HepG2 (cell line): Measurements from ENCODE around the gene TMEM134. TPM values are rescaled to one million over a fixed set of nuclear protein-coding genes. Genes with fewer than 3 reads are reported as not detected.

Experiments
- BHLHE40 ChIP-seq: IDR thresholded peaks from 2 replicates; pipeline ENCODE4 v1.6.1; 2011; ENCODE audit warnings: low read length, improper control_type of control experiment
- CEBPG ChIP-seq: IDR thresholded peaks from 2 replicates; pipeline ENCODE4 v1.6.1; 2016
- CREB1 ChIP-seq, 2 experiments: fragments of 450-650 bp in 1 of 2; IDR thresholded peaks; 2 replicates each; pipeline ENCODE4 v1.6.1; 2016 to 2017; ENCODE audit warnings: control low read depth in 1 of 2, mild to moderate bottlenecking in 1 of 2, missing compliant biosample characterization in 1 of 2, missing genetic modification characterization in 1 of 2
- FOSL2 ChIP-seq: sonication (generic); formaldehyde crosslinking; IDR thresholded peaks from 2 replicates; pipeline ENCODE4 v1.4.0; 2020; ENCODE audit warnings: missing genetic modification reagents
- GTF2F1 ChIP-seq: fragments of 150-350 bp; IDR thresholded peaks from 2 replicates; pipeline ENCODE4 v1.6.1; 2014; ENCODE audit warnings: low read length
- HOXD1 ChIP-seq: sonication (generic); formaldehyde crosslinking; IDR thresholded peaks from 2 replicates; pipeline ENCODE4 v1.5.0; 2020; ENCODE audit warnings: missing genetic modification reagents
- NFYC ChIP-seq: IDR thresholded peaks from 2 replicates; pipeline ENCODE4 v1.6.1; 2016; ENCODE audit warnings: missing genetic modification reagents, missing compliant biosample characterization
- RXRA ChIP-seq: sonication (generic); formaldehyde crosslinking; IDR thresholded peaks from 2 replicates; pipeline ENCODE4 v1.5.1; 2020; ENCODE audit warnings: missing genetic modification reagents
- SMAD1 ChIP-seq: sonication (generic); formaldehyde crosslinking; IDR thresholded peaks from 2 replicates; pipeline ENCODE4 v1.4.0; 2020; ENCODE audit warnings: missing genetic modification reagents, low read depth, mild to moderate bottlenecking, borderline replicate concordance
- SOX5 ChIP-seq: IDR thresholded peaks from 2 replicates; pipeline ENCODE4 v1.6.1; 2016; ENCODE audit warnings: borderline replicate concordance
- STAG1 ChIP-seq: sonication (generic); formaldehyde crosslinking; IDR thresholded peaks from 2 replicates; pipeline ENCODE4 v1.4.0; 2020; ENCODE audit warnings: missing genetic modification reagents
- ZNF432 ChIP-seq: sonication (generic); formaldehyde crosslinking; IDR thresholded peaks from 2 replicates; pipeline ENCODE4 v1.5.0; 2020; ENCODE audit warnings: missing genetic modification reagents, mild to moderate bottlenecking, borderline replicate concordance
- ZNF550 ChIP-seq: sonication (generic); formaldehyde crosslinking; IDR thresholded peaks from 2 replicates; pipeline ENCODE4 v1.4.0; 2020; ENCODE audit warnings: mild to moderate bottlenecking, missing genetic modification reagents, borderline replicate concordance
- ZNF607 ChIP-seq: sonication (generic); formaldehyde crosslinking; IDR thresholded peaks from 2 replicates; pipeline ENCODE4 v1.5.1; 2020; ENCODE audit warnings: missing genetic modification reagents, mild to moderate bottlenecking, borderline replicate concordance
- ZSCAN25 ChIP-seq: sonication (generic); formaldehyde crosslinking; IDR thresholded peaks from 2 replicates; pipeline ENCODE4 v1.8.0; 2022; ENCODE audit warnings: mild to moderate bottlenecking, missing genetic modification reagents
- ZSCAN31 ChIP-seq: sonication (generic); formaldehyde crosslinking; IDR thresholded peaks from 2 replicates; pipeline ENCODE4 v1.5.0; 2020; ENCODE audit warnings: low read depth, mild to moderate bottlenecking, missing genetic modification reagents
- ZZZ3 ChIP-seq: sonication (generic); formaldehyde crosslinking; IDR thresholded peaks from 2 replicates; pipeline ENCODE4 v1.4.0; 2020; ENCODE audit warnings: missing genetic modification reagents, mild to moderate bottlenecking, borderline replicate concordance
- polyA plus RNA-seq, 8 experiments: library from polyadenylated mRNA; depleted of rRNA in 3 of 8; stranded (reverse) in 7 of 8; unstranded in 1 of 8; fragments of >200 nt; fragmentation: Illumina TruSeq in 4 of 8; extraction: Trizol in 4 of 8; gene quantifications; 2 replicates each; pipeline versions ENCODE4 v1.2.1 to v1.2.3, GENCODE V29; 2011 to 2016; ENCODE audit warnings: low read depth in 4 of 8, missing spikeins in 1 of 8, mixed read lengths in 1 of 8; ENCODE audit not compliant: insufficient read depth in 1 of 8
- total RNA-seq, 5 experiments: library from RNA; depleted of rRNA; stranded (reverse); fragments of >200 nt; fragmentation: Illumina TruSeq; extraction: Trizol; gene quantifications; 2 replicates each; pipeline ENCODE4 v1.2.3, GENCODE V29; 2016; ENCODE audit warnings: low read depth in 1 of 5
- TF ChIP-seq, protein P1 (sequence below): sonication (generic); formaldehyde crosslinking; IDR thresholded peaks from 2 replicates; pipeline ENCODE4 v1.5.0; 2020; ENCODE audit warnings: missing genetic modification reagents
- TF ChIP-seq, protein P2 (sequence below): sonication (generic); formaldehyde crosslinking; IDR thresholded peaks from 2 replicates; pipeline ENCODE4 v1.5.1; 2020; ENCODE audit warnings: missing genetic modification reagents, mild to moderate bottlenecking, borderline replicate concordance
- TF ChIP-seq, protein P3 (sequence below): sonication (generic); formaldehyde crosslinking; IDR thresholded peaks from 2 replicates; pipeline ENCODE4 v1.8.1; 2023; ENCODE audit warnings: mild to moderate bottlenecking, missing genetic modification reagents
- TF ChIP-seq, protein P4 (sequence below): IDR thresholded peaks from 2 replicates; pipeline ENCODE4 v1.6.1; 2016; ENCODE audit warnings: missing biosample characterization, missing genetic modification reagents, low read depth
- TF ChIP-seq, protein P5 (sequence below): sonication (generic); formaldehyde crosslinking; IDR thresholded peaks from 2 replicates; pipeline ENCODE4 v1.4.0; 2020; ENCODE audit warnings: mild to moderate bottlenecking, missing genetic modification reagents

TMEM134 gene
- total and polyA plus RNA-seq, 2 of the 13 experiments (the other 11 are each of a cell fraction or from before 2014, with no cell fraction given) = 6.9 to 26.9 TPM

DNA sequence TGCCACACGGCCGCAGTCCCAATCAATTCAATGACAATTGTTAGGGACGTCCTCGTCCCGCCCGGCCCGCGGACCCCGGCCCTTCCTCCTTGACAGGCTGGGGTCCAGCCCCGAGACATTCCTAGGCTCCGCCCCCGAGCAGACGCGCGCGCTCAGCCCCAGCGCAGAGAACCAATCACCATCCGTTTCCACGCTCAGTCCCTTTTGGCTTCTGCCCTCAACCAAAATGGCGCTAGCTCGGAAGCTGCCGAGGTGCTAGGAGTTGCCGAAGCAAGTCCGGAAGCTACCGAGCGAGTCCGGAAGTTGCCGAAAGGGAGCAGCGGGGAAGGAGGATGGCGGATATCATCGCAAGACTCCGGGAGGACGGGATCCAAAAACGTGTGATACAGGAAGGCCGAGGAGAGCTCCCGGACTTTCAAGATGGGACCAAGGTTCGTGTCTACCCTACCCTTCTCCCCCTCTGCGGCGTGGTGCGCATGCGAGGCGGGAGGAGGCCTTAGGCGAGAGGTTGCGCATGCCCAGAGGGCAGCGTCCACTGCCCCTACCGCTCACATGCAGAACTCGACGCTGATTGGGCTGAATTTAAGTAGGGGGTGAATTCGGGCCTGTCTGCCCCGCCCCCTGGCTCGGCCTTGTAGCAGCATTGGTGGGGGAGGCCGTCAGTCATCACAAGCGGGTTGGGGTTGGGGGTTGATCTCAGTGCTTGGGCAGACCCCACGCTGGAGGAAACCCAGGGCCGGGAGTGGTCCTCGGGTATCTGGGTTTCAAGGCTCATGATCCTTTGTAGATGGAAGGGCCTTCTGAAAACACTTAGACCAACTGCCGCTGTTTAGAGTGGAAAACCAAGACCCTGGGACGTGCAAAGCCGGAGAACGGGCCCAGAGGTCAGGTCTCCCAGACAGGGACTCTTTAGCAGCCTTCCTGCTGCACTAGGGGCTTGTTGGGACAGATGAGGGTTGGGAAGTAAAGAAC is 14.1 kb upstream of the TMEM134 start, which contains the start of gene AIP (continued):
- TF ChIP-seq, protein P1, sequence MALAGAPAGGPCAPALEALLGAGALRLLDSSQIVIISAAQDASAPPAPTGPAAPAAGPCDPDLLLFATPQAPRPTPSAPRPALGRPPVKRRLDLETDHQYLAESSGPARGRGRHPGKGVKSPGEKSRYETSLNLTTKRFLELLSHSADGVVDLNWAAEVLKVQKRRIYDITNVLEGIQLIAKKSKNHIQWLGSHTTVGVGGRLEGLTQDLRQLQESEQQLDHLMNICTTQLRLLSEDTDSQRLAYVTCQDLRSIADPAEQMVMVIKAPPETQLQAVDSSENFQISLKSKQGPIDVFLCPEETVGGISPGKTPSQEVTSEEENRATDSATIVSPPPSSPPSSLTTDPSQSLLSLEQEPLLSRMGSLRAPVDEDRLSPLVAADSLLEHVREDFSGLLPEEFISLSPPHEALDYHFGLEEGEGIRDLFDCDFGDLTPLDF (CRISPR knock-in tag) = peak; percentile 83
- TF ChIP-seq SOX5 (CRISPR knock-in tag) (no peak; the same call in none of the 2 replicates), BHLHE40 (no peak), HOXD1 (CRISPR knock-in tag) (peak; percentile 89), GTF2F1 (no peak), ZSCAN25 (CRISPR knock-in tag) (peak; percentile 86), ZNF432 (CRISPR knock-in tag) (no peak), STAG1 (CRISPR knock-in tag) (peak; percentile 21), ZNF607 (CRISPR knock-in tag) (peak; percentile 99), CREB1 (IDR thresholded peaks at IDR 0.05) (peak; percentile 45; the same call in 1 of the 2 replicates), CREB1 (CRISPR knock-in tag; IDR thresholded peaks at IDR 0.05) (peak; percentile 91), SMAD1 (CRISPR knock-in tag) (no peak), ZNF550 (CRISPR knock-in tag) (peak; percentile 78; the same call in 1 of the 2 replicates), CEBPG (CRISPR knock-in tag) (no peak; the same call in 1 of the 2 replicates), ZZZ3 (CRISPR knock-in tag) (peak; percentile 75; the same call in 1 of the 2 replicates), RXRA (peak; percentile 91), FOSL2 (CRISPR knock-in tag) (0 out of 2 replicates have a peak, but pooled peaks have one; percentile 46), ZSCAN31 (CRISPR knock-in tag) (peak; percentile 96), NFYC (CRISPR knock-in tag) (peak; percentile 79; the same call in 1 of the 2 replicates)
- TF ChIP-seq, protein P2, sequence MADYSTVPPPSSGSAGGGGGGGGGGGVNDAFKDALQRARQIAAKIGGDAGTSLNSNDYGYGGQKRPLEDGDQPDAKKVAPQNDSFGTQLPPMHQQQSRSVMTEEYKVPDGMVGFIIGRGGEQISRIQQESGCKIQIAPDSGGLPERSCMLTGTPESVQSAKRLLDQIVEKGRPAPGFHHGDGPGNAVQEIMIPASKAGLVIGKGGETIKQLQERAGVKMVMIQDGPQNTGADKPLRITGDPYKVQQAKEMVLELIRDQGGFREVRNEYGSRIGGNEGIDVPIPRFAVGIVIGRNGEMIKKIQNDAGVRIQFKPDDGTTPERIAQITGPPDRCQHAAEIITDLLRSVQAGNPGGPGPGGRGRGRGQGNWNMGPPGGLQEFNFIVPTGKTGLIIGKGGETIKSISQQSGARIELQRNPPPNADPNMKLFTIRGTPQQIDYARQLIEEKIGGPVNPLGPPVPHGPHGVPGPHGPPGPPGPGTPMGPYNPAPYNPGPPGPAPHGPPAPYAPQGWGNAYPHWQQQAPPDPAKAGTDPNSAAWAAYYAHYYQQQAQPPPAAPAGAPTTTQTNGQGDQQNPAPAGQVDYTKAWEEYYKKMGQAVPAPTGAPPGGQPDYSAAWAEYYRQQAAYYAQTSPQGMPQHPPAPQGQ (CRISPR knock-in tag) = no peak
- TF ChIP-seq, protein P3, sequence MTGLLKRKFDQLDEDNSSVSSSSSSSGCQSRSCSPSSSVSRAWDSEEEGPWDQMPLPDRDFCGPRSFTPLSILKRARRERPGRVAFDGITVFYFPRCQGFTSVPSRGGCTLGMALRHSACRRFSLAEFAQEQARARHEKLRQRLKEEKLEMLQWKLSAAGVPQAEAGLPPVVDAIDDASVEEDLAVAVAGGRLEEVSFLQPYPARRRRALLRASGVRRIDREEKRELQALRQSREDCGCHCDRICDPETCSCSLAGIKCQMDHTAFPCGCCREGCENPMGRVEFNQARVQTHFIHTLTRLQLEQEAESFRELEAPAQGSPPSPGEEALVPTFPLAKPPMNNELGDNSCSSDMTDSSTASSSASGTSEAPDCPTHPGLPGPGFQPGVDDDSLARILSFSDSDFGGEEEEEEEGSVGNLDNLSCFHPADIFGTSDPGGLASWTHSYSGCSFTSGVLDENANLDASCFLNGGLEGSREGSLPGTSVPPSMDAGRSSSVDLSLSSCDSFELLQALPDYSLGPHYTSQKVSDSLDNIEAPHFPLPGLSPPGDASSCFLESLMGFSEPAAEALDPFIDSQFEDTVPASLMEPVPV (CRISPR knock-in tag) = peak; percentile 99
- TF ChIP-seq, protein P4, sequence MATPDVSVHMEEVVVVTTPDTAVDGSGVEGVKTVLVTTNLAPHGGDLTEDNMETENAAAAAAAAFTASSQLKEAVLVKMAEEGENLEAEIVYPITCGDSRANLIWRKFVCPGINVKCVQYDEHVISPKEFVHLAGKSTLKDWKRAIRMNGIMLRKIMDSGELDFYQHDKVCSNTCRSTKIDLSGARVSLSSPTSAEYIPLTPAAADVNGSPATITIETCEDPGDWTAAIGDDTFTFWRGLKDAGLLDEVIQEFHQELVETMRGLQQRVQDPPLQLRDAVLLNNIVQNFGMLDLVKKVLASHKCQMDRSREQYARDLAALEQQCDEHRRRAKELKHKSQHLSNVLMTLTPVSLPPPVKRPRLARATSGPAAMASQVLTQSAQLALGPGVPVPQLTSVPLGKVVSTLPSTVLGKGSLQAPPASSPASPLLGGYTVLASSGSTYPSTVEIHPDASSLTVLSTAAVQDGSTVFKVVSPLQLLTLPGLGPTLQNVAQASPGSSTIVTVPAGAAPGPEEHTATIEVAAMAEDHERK = 0 out of 2 replicates have a peak, but pooled peaks have one; percentile 28
- TF ChIP-seq, protein P5, sequence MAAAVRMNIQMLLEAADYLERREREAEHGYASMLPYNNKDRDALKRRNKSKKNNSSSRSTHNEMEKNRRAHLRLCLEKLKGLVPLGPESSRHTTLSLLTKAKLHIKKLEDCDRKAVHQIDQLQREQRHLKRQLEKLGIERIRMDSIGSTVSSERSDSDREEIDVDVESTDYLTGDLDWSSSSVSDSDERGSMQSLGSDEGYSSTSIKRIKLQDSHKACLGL (CRISPR knock-in tag) = peak; percentile 92
